GM23248 (cell line): ENCODE data around the gene CFAP69. TPM values are rescaled to one million over a fixed set of nuclear protein-coding genes. Genes with fewer than 3 reads are reported as not detected.

Source experiments
- DNase-seq: peaks from one replicate; pipeline ENCODE4 v3.0.0-alpha.2; 2015
- H2AFZ ChIP-seq: fragments of 200-600 bp; sonication (generic); 2 replicates; pipeline ENCODE4 v1.6.1; 2016; ENCODE audit warnings: antibody characterized with exemption
- H3F3A ChIP-seq: fragments of 200-600 bp; sonication (generic); 2 replicates; pipeline ENCODE4 v1.6.1; 2016; ENCODE audit warnings: mild to moderate bottlenecking, antibody characterized with exemption, mixed run types; ENCODE audit not compliant: insufficient read depth
- H3K27ac ChIP-seq: fragments of 200-600 bp; sonication (generic); 2 replicates; pipeline ENCODE4 v1.5.1; 2016; ENCODE audit warnings: mild to moderate bottlenecking
- H3K27me3 ChIP-seq: fragments of 200-600 bp; sonication (generic); replicated peaks from 2 replicates; pipeline ENCODE4 v1.6.1; 2016; ENCODE audit warnings: mild to moderate bottlenecking; ENCODE audit not compliant: insufficient read depth
- H3K36me3 ChIP-seq: fragments of 200-600 bp; sonication (generic); 2 replicates; pipeline ENCODE4 v1.6.1; 2016; ENCODE audit warnings: low read depth, mild to moderate bottlenecking
- H3K4me1 ChIP-seq: fragments of 200-600 bp; sonication (generic); 2 replicates; pipeline ENCODE4 v1.6.1; 2016; ENCODE audit warnings: mild to moderate bottlenecking; ENCODE audit not compliant: insufficient read depth
- H3K4me2 ChIP-seq: fragments of 200-600 bp; sonication (generic); one replicate; pipeline ENCODE4 v1.6.1; 2016; ENCODE audit warnings: mild to moderate bottlenecking; ENCODE audit not compliant: unreplicated experiment
- H3K4me3 ChIP-seq: fragments of 200-600 bp; sonication (generic); 2 replicates; pipeline ENCODE4 v1.5.1; 2016; ENCODE audit warnings: mild to moderate bottlenecking
- H3K79me2 ChIP-seq: fragments of 200-600 bp; sonication (generic); 2 replicates; pipeline ENCODE4 v1.6.1; 2016; ENCODE audit warnings: mild to moderate bottlenecking; ENCODE audit not compliant: insufficient read depth
- H3K9ac ChIP-seq: fragments of 200-600 bp; sonication (generic); 2 replicates; pipeline ENCODE4 v1.6.1; 2016; ENCODE audit warnings: mild to moderate bottlenecking
- H3K9me2 ChIP-seq: fragments of 200-600 bp; sonication (generic); 2 replicates; pipeline ENCODE4 v1.6.1; 2016; ENCODE audit warnings: mixed run types, mild to moderate bottlenecking, moderate library complexity; ENCODE audit not compliant: insufficient read depth
- H3K9me3 ChIP-seq: fragments of 200-600 bp; sonication (generic); one replicate; pipeline ENCODE4 v1.6.1; 2017; ENCODE audit warnings: low read depth
- H4K20me1 ChIP-seq: fragments of 200-600 bp; sonication (generic); 2 replicates; pipeline ENCODE4 v1.6.0; 2016; ENCODE audit not compliant: insufficient read depth
- EZH2 ChIP-seq: fragments of 200-600 bp; sonication (generic); IDR thresholded peaks from 2 replicates; pipeline ENCODE4 v1.6.1; 2018; ENCODE audit warnings: antibody characterized with exemption, mild to moderate bottlenecking; ENCODE audit not compliant: insufficient read depth, poor library complexity, severe bottlenecking
- EZH2phosphoT487 ChIP-seq: fragments of 200-600 bp; sonication (generic); IDR thresholded peaks from 2 replicates; pipeline ENCODE4 v1.6.1; 2018; ENCODE audit warnings: antibody characterized with exemption, moderate library complexity, mild to moderate bottlenecking, low read depth; ENCODE audit not compliant: insufficient read depth
- WGBS, 2 experiments: methylation state at CpG; one replicate each; pipeline ENCODE4 v1.1.6; 2015 to 2017; ENCODE audit warnings: low lambda C conversion rate in 2 of 2, low coverage in 1 of 2; ENCODE audit errors: missing lambda C conversion rate in 2 of 2; 5-methylcytosine and 5-hydroxymethylcytosine counted together
- in situ Hi-C: fragments of 300-500 bp; cut with MboI; formaldehyde crosslinking; loops from 2 replicates; pipeline ENCODE4 v1.15.0; 2020
- polyA plus RNA-seq: library from polyadenylated mRNA; unstranded; fragments of >200 nt; fragmentation: Nextera tagmentation; extraction: Ambion mirVana; gene quantifications from 2 replicates; pipeline ENCODE4 v1.2.1, GENCODE V29; 2016
- total RNA-seq: library from RNA; depleted of rRNA; stranded (reverse); fragments of >200 nt; shearing (Covaris generic); gene quantifications from 2 replicates; pipeline ENCODE4 v1.2.3, GENCODE V29; 2014

CFAP69 gene
- total and polyA plus RNA-seq, 2 experiments from 2014 or later, result 2.8 to 6.9 TPM

DNA sequence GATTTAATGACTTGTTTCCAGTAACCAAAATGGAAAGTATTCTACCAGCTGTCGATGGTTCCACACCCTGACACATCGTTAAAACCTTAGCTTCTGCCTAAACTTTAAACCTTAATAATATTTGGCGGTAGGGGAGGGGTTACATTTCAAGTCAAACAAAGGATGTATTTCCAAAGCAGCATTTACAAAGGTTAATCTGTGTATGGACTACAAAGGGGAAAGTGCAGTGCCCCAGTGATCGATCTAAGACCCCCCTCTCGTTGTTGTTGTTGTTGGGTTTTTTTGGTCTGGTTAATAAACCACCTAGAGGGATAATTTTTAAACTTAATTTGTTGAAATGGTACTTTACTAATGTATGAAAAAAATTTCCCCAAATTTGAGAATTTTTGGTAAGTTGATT lies 34.5 kb upstream of the CFAP69 start:
- Histone ChIP-seq H3K27ac (peak overlapping the region; percentile 77), H3K27me3 (no peaks in the 10 kb centered on the region), H3K79me2 (peaks cover 48% of the 10 kb centered on the region), H3K9me3 (no peaks in the 10 kb centered on the region), H3K9ac (peak overlapping the region; percentile 87), H3K4me1 (peaks cover 32% of the 10 kb centered on the region), H3K36me3 (no peaks in the 10 kb centered on the region), H3K9me2 (no peaks in the 10 kb centered on the region), H2AFZ (peak overlapping the region; percentile 88), H4K20me1 (no peaks in the 10 kb centered on the region), H3F3A (peaks cover 10% of the 10 kb centered on the region; the same call in 1 of the 2 replicates), H3K4me2 (peak overlapping the region; percentile 92), H3K4me3 (peak overlapping the region; percentile 85)
- no peak for TF ChIP-seq EZH2phosphoT487
- TF ChIP-seq EZH2, result no peak
- WGBS, 2 experiments, result 15 to 21% methylated on average over 5 of the region's 5 CpGs
- in situ Hi-C loops, result no loop called here
- DNase-seq, result peak; percentile 20

DNA sequence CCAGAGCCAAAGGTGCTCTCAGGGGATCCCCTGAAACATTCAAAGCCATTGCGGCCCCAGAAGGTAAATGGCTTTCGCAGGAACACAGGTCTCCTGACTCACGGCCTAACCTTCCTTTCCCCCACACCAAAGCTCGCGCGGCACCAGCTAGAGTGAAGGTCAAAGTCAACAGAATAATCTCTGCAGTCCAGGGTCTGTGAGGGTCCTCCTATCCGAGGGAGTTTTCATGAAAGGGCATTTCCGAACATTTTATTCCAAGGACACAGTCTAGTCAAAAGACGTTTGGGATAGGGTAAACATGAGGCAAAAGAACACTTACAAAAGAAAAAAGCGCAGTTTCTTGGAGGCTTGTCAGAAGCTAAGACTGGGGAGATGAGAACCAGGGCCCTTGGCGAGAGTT lies 34.0 kb upstream of the CFAP69 start:
- TF ChIP-seq EZH2, result no peak
- TF ChIP-seq EZH2phosphoT487, result no peak
- peaks cover 35% of the 10 kb centered on the region for H3K4me1 ChIP-seq
- H3K9ac ChIP-seq, result peak overlapping the region; percentile 87
- no peaks in the 10 kb centered on the region for H3K36me3 ChIP-seq
- no peaks in the 10 kb centered on the region for H3K9me3 ChIP-seq
- peak overlapping the region; percentile 92 for H3K4me2 ChIP-seq
- DNase-seq, result peak; percentile 43
- peaks cover 53% of the 10 kb centered on the region for H3K79me2 ChIP-seq
- in situ Hi-C loops, result no loop called here
- 32 to 34% methylated on average over 11 of the region's 11 CpGs for WGBS, 2 experiments
- no peaks in the 10 kb centered on the region for H4K20me1 ChIP-seq
- peak overlapping the region; percentile 85 for H3K4me3 ChIP-seq
- H3K27ac ChIP-seq, result peak overlapping the region; percentile 77
- no peaks in the 10 kb centered on the region for H3K9me2 ChIP-seq
- H2AFZ ChIP-seq, result peak overlapping the region; percentile 88
- H3F3A ChIP-seq, result peaks cover 15% of the 10 kb centered on the region; the same call in 1 of the 2 replicates
- no peaks in the 10 kb centered on the region for H3K27me3 ChIP-seq

DNA sequence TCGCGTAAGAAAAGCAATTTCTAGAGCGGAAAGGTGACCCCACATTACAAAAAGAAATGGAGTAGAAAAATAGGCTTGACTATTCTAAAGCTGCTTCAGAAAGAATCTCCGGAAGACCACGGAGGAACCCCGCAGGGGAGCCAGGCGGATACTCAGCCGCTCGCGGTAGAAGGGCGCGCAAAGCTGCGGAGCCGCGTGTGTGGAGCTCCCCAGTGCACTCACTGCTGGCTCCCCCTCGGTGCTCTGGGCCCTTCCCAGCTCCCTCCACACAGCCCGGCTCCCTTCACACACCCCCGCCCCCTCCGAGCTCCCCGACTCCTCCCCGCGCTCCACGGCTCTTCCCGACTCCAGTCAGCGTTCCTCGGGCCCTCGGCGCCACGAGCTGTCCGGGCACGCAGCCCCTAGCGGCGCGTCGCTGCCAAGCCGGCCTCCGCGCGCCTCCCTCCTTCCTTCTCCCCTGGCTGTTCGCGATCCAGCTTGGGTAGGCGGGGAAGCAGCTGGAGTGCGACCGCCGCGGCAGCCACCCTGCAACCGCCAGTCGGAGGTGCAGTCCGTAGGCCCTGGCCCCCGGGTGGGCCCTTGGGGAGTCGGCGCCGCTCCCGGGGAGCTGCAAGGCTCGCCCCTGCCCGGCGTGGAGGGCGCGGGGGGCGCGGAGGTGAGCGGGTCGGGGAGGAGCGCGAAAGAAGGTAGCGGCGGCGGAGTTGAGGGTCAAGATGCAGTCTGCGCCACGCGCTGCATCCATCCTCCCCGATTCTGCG lies 33.4 kb upstream of the CFAP69 start, which contains the start of gene STEAP2:
Gene STEAP2 (plus strand): TSS at position 350 of the 758 bp plus-strand sequence. CDS start 13,343 bp downstream, outside the sequence.
- Histone ChIP-seq H3K27me3 (no peaks in the 10 kb centered on the region), H3K79me2 (peaks cover 55% of the 10 kb centered on the region), H4K20me1 (no peaks in the 10 kb centered on the region), H3K36me3 (no peaks in the 10 kb centered on the region), H2AFZ (peak within 1 kb of the TSS; percentile 88), H3K9me2 (no peaks in the 10 kb centered on the region), H3K4me2 (peak within 1 kb of the TSS; percentile 92), H3K9ac (peak within 1 kb of the TSS; percentile 87), H3K9me3 (no peaks in the 10 kb centered on the region), H3K27ac (peak within 1 kb of the TSS; percentile 77), H3F3A (peaks cover 21% of the 10 kb centered on the region; the same call in 1 of the 2 replicates), H3K4me1 (peaks cover 41% of the 10 kb centered on the region), H3K4me3 (peak within 1 kb of the TSS; percentile 85)
- 1% methylated on average over 42 to 67 of the region's 73 CpGs for WGBS, 2 experiments
- in situ Hi-C loops, result no loop called here
- TF ChIP-seq EZH2phosphoT487 (no peak), EZH2 (no peak)
- DNase-seq, result peak; percentile 99

DNA sequence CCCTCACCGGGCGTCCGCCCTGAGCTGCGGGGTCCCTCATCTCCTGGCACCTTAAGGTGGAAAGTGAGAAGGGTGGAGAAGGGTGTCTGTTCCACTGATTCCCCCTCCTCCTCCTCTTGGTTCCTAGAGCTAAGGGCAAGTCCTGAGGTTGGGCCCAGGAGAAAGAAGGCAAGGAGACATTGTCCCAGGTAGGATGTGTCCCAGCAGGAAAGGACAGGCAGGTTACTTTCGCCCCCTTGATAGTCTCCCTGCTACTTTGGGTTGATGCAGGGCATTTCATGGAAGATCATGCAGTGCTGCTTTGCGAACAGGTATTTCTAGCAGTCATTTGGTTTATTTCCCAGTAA lies 32.9 kb upstream of the CFAP69 start:
- Histone ChIP-seq H3K79me2 (peaks cover 60% of the 10 kb centered on the region), H3K27me3 (no peaks in the 10 kb centered on the region), H3K4me1 (peaks cover 45% of the 10 kb centered on the region), H4K20me1 (no peaks in the 10 kb centered on the region), H3K36me3 (no peaks in the 10 kb centered on the region), H3K9me3 (no peaks in the 10 kb centered on the region), H2AFZ (peak overlapping the region; percentile 79), H3K9ac (peak overlapping the region; percentile 87), H3K4me2 (peak overlapping the region; percentile 92), H3K9me2 (no peaks in the 10 kb centered on the region), H3K27ac (peak overlapping the region; percentile 77), H3F3A (peaks cover 26% of the 10 kb centered on the region), H3K4me3 (peak overlapping the region; percentile 85)
- no peak for TF ChIP-seq EZH2phosphoT487
- no peak for TF ChIP-seq EZH2
- WGBS, 2 experiments, result 2 to 5% methylated on average over 5 to 6 of the region's 6 CpGs
- no peak for DNase-seq
- in situ Hi-C loops, result no loop called here
